ENCODE measurements around the gene CREB3L2. TPM values are rescaled to one million over a fixed set of nuclear protein-coding genes. Genes with fewer than 3 reads are reported as not detected.
A peak's percentile ranks its signal among the peaks of the same experiment; 100 is the strongest.

The CREB3L2 gene
- total and polyA plus RNA-seq, 2 of the 13 experiments (the other 11 are each of a cell fraction or from before 2014, with no cell fraction given): 22.1 to 41.1 TPM

DNA sequence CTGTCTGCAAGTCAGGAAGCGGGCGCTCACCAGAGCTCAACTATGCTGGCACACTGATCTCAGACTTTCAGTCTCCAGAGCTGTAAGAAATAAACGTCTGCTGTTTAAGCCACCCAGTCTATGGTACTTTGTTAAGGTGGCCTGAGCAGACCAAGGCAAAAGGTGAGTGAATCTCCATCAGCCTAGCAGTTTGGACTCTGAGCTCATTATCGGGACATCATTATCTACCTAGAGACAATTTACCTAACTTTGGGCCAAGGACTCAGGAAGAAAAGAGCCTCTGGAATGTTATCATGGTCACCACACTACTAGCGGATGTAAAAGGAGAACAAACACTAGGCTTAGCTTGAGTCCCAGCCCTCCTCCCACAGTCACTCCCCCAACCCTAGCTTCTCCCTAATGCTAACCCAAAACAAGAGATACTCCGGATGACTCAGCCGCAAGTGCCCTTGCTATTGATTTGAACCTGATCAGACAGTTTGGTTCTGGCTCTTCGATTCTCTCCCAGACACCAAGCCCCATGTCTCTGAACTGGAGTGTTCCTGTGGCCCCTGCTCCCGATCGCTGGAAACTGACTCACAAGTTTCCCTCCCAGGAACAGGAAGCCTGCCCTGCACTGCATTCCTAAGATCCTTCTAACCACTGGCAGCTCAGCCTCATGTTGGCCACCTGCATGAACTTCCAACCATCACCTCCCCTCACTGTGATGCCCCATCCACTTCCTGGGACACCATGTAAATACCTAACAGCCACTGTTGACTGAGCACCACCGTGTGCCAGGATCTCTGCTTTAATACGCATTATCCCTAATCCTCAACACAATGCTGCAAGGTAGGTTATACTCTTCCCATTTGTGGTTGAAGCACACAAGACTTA is 34.5 kb downstream of the CREB3L2 start (continued):
- TF ChIP-seq TARDBP (CRISPR knock-in tag; IDR thresholded peaks at IDR 0.05): peak; percentile 41
- TF ChIP-seq, protein P1, sequence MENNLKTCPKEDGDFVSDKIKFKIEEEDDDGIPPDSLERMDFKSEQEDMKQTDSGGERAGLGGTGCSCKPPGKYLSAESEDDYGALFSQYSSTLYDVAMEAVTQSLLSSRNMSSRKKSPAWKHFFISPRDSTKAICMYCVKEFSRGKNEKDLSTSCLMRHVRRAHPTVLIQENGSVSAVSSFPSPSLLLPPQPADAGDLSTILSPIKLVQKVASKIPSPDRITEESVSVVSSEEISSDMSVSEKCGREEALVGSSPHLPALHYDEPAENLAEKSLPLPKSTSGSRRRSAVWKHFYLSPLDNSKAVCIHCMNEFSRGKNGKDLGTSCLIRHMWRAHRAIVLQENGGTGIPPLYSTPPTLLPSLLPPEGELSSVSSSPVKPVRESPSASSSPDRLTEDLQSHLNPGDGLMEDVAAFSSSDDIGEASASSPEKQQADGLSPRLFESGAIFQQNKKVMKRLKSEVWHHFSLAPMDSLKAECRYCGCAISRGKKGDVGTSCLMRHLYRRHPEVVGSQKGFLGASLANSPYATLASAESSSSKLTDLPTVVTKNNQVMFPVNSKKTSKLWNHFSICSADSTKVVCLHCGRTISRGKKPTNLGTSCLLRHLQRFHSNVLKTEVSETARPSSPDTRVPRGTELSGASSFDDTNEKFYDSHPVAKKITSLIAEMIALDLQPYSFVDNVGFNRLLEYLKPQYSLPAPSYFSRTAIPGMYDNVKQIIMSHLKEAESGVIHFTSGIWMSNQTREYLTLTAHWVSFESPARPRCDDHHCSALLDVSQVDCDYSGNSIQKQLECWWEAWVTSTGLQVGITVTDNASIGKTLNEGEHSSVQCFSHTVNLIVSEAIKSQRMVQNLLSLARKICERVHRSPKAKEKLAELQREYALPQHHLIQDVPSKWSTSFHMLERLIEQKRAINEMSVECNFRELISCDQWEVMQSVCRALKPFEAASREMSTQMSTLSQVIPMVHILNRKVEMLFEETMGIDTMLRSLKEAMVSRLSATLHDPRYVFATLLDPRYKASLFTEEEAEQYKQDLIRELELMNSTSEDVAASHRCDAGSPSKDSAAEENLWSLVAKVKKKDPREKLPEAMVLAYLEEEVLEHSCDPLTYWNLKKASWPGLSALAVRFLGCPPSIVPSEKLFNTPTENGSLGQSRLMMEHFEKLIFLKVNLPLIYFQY (CRISPR knock-in tag; IDR thresholded peaks at IDR 0.05; ENCODE audit: borderline replicate concordance): 0 out of 2 replicates have a peak, but pooled peaks have one; percentile 12
- peak; percentile 53; the same call in 1 of the 2 replicates for TF ChIP-seq RFXAP (CRISPR knock-in tag; IDR thresholded peaks at IDR 0.05; ENCODE audit: borderline replicate concordance)
- no peak for TF ChIP-seq MYNN (CRISPR knock-in tag; IDR thresholded peaks at IDR 0.05; ENCODE audit: low read depth)
- TF ChIP-seq, protein P2, sequence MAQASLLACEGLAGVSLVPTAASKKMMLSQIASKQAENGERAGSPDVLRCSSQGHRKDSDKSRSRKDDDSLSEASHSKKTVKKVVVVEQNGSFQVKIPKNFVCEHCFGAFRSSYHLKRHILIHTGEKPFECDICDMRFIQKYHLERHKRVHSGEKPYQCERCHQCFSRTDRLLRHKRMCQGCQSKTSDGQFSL (CRISPR knock-in tag; IDR thresholded peaks at IDR 0.05): 0 out of 2 replicates have a peak, but pooled peaks have one; percentile 69
- TF ChIP-seq, protein P3, sequence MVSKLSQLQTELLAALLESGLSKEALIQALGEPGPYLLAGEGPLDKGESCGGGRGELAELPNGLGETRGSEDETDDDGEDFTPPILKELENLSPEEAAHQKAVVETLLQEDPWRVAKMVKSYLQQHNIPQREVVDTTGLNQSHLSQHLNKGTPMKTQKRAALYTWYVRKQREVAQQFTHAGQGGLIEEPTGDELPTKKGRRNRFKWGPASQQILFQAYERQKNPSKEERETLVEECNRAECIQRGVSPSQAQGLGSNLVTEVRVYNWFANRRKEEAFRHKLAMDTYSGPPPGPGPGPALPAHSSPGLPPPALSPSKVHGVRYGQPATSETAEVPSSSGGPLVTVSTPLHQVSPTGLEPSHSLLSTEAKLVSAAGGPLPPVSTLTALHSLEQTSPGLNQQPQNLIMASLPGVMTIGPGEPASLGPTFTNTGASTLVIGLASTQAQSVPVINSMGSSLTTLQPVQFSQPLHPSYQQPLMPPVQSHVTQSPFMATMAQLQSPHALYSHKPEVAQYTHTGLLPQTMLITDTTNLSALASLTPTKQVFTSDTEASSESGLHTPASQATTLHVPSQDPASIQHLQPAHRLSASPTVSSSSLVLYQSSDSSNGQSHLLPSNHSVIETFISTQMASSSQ (IDR thresholded peaks at IDR 0.05; ENCODE audit: low read depth): peak; percentile 35; the same call in 1 of the 2 replicates
- TF ChIP-seq, protein P3 (CRISPR knock-in tag; IDR thresholded peaks at IDR 0.05; ENCODE audit: borderline replicate concordance): peak; percentile 55; the same call in 1 of the 2 replicates
